ENCODE results near the gene ELFN2.

DNA sequence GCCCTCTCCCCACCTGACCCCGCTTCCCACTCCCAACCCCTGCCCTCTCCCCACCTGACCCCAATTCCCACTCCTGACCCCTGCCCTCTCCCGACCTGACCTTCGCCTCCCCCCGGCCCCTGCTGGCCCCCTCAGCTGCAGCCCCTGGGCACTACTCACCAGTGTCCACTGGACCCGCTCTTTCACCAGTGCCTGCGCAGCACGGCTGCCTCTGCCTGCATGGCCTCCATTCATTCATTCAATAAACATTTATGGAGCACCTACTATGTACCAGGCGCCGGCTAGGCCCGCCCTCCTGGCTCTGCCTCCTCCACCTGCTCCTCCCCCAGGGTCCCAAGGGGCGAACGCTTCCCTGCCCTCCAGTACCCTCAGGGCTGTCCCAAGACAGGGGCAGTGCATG, 42.6 kb downstream of the ELFN2 start:
- TF ChIP-seq, protein P1, sequence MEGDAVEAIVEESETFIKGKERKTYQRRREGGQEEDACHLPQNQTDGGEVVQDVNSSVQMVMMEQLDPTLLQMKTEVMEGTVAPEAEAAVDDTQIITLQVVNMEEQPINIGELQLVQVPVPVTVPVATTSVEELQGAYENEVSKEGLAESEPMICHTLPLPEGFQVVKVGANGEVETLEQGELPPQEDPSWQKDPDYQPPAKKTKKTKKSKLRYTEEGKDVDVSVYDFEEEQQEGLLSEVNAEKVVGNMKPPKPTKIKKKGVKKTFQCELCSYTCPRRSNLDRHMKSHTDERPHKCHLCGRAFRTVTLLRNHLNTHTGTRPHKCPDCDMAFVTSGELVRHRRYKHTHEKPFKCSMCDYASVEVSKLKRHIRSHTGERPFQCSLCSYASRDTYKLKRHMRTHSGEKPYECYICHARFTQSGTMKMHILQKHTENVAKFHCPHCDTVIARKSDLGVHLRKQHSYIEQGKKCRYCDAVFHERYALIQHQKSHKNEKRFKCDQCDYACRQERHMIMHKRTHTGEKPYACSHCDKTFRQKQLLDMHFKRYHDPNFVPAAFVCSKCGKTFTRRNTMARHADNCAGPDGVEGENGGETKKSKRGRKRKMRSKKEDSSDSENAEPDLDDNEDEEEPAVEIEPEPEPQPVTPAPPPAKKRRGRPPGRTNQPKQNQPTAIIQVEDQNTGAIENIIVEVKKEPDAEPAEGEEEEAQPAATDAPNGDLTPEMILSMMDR (conservative IDR thresholded peaks at IDR 0.05; ENCODE audit: low read length): no peak
- no peak for TF ChIP-seq EZH2phosphoT487 (IDR thresholded peaks at IDR 0.05; ENCODE audit: borderline replicate concordance, low read depth, low read length)

Measured in OCI-LY7 (cell line).